ENCODE measurements around the gene NDUFS3.
"Not testable (repeated sequence)": the region's sequence is repeated elsewhere in the genome, so short reads cannot be mapped to it uniquely, and the experiment has no call there.

DNA sequence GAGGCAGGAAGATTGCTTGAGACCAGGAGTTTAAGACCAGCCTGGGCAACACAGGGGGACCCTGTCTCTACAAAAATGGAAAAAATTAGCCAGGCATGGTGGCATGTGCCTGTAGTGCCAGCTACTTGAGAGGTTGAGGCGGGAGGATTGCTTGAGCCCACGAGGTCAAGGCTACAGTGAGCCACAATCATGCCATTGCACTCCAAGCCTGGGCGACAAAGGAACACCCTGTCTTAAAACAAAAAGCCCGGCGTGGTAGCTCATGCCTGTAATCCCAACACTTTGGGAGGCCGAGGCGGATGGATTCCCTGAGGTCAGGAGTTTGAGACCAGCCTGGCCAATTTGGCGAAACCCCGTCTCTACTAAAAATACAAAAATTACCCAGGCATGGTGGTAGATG, 48.2 kb upstream of the NDUFS3 start:
- not testable (repeated sequence) for TF ChIP-seq HOXA3, NFYB, AKAP8 (CRISPR knock-in tag; IDR thresholded peaks at IDR 0.05)
- TF ChIP-seq, protein P1, sequence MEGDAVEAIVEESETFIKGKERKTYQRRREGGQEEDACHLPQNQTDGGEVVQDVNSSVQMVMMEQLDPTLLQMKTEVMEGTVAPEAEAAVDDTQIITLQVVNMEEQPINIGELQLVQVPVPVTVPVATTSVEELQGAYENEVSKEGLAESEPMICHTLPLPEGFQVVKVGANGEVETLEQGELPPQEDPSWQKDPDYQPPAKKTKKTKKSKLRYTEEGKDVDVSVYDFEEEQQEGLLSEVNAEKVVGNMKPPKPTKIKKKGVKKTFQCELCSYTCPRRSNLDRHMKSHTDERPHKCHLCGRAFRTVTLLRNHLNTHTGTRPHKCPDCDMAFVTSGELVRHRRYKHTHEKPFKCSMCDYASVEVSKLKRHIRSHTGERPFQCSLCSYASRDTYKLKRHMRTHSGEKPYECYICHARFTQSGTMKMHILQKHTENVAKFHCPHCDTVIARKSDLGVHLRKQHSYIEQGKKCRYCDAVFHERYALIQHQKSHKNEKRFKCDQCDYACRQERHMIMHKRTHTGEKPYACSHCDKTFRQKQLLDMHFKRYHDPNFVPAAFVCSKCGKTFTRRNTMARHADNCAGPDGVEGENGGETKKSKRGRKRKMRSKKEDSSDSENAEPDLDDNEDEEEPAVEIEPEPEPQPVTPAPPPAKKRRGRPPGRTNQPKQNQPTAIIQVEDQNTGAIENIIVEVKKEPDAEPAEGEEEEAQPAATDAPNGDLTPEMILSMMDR (CRISPR knock-in tag; IDR thresholded peaks at IDR 0.05) = not testable (repeated sequence)

All from HepG2 (cell line).